ENCODE data around the gene LRRC37A2.
"Not testable (repeated sequence)": the region's sequence is repeated elsewhere in the genome, so short reads cannot be mapped to it uniquely, and the experiment has no call there.

The LRRC37A2 gene

DNA sequence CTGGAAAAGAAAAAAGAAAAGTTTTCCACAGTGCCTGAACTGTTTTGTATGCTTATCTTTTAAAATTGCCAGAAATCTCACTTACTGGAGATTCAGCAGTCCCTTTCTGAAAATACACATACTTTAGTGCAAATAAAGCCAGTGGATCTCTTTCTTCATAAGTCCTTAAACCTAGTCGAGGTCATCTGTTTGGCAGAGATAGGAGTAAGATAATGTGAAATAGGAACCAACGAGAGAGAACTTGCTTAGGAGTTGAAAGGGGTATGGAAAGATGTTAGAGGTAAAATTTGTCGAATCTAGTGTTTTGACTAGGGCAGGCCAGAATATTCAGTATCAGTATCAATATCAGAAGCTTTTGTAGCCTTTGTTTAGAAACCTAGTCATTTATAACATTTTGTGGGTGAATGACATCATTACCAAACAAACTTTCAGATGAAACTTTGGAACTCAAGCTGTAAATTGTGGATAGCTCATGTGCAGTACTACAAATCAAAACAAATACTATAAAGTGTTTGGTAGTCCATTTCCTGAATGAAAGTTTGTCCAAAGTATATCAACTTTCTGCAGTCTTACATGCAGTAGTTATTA lies 86.2 kb downstream of the LRRC37A2 start:
- DNase-seq = not testable (repeated sequence)

DNA sequence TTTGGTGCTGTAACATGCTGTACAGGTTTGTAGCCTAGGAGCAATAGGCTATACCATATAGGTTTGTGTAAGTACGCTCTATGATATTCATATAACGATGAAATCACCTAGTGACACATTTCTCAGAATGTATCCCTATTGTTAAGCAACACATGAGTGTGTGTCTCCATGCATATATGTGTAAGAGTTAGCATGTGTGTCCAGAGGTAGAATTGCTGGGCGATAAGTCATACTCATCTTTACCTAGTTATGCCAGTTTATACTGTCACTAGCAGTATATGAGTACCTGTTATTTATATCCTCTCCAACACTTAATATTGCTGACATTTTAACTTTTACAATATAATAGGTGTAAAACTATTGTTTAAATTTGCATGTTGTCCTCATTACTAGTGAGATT lies 88.5 kb downstream of the LRRC37A2 start:
- DNase-seq = not testable (repeated sequence)

DNA sequence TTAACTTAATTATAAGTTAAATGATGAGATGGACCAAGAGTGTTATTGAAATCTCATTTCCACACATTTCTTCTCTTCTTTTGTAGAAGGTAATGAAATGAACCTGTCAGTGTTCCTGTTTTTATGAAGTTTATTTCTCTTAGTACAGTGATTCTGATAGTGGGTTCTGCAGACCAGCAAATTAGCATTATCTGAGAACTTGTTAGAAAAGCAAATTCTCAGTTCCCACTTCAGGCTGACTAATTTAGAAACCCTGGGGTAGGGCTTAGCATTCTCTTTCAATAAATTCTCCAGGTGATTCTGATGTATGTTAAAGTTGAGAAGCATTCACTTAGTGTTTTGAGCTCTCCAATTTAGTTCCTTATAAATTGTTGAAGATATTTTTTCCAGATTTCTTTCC lies 90.9 kb downstream of the LRRC37A2 start:
- not testable (repeated sequence) for DNase-seq

Measured in bone marrow (tissue), 2 donors.